ENCODE results near the gene WASF2.

DNA sequence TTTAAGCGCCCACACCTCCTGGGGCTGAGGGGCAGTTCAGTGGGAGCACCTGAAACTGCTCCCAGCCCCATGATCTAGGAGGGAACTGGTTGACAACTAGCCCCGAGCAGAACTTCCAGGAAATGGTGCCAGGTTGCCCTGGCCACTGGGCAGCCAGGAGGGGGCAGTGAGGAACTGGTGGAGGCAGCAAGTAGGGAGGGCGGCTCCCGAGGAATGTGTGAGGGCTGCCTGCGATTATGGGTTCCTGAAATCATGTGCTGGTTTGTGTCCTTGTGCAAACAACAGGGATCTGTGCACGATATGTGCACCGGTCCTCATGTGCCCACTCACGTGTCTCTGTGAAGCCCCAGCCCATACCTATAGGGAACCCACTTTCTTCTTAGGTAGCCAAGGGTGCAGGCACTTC, 87.6 kb downstream of the WASF2 start:
- TF ChIP-seq, protein P1, sequence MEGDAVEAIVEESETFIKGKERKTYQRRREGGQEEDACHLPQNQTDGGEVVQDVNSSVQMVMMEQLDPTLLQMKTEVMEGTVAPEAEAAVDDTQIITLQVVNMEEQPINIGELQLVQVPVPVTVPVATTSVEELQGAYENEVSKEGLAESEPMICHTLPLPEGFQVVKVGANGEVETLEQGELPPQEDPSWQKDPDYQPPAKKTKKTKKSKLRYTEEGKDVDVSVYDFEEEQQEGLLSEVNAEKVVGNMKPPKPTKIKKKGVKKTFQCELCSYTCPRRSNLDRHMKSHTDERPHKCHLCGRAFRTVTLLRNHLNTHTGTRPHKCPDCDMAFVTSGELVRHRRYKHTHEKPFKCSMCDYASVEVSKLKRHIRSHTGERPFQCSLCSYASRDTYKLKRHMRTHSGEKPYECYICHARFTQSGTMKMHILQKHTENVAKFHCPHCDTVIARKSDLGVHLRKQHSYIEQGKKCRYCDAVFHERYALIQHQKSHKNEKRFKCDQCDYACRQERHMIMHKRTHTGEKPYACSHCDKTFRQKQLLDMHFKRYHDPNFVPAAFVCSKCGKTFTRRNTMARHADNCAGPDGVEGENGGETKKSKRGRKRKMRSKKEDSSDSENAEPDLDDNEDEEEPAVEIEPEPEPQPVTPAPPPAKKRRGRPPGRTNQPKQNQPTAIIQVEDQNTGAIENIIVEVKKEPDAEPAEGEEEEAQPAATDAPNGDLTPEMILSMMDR (IDR thresholded peaks at IDR 0.05; ENCODE audit: poor library complexity, severe bottlenecking) = no peak
- TF ChIP-seq, protein P2, sequence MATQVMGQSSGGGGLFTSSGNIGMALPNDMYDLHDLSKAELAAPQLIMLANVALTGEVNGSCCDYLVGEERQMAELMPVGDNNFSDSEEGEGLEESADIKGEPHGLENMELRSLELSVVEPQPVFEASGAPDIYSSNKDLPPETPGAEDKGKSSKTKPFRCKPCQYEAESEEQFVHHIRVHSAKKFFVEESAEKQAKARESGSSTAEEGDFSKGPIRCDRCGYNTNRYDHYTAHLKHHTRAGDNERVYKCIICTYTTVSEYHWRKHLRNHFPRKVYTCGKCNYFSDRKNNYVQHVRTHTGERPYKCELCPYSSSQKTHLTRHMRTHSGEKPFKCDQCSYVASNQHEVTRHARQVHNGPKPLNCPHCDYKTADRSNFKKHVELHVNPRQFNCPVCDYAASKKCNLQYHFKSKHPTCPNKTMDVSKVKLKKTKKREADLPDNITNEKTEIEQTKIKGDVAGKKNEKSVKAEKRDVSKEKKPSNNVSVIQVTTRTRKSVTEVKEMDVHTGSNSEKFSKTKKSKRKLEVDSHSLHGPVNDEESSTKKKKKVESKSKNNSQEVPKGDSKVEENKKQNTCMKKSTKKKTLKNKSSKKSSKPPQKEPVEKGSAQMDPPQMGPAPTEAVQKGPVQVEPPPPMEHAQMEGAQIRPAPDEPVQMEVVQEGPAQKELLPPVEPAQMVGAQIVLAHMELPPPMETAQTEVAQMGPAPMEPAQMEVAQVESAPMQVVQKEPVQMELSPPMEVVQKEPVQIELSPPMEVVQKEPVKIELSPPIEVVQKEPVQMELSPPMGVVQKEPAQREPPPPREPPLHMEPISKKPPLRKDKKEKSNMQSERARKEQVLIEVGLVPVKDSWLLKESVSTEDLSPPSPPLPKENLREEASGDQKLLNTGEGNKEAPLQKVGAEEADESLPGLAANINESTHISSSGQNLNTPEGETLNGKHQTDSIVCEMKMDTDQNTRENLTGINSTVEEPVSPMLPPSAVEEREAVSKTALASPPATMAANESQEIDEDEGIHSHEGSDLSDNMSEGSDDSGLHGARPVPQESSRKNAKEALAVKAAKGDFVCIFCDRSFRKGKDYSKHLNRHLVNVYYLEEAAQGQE (IDR thresholded peaks at IDR 0.05; ENCODE audit: borderline replicate concordance) = no peak
